Calu3 (cell line): ENCODE data around the gene RPIA. TPM values are rescaled to one million over a fixed set of nuclear protein-coding genes. Genes with fewer than 3 reads are reported as not detected.

Source experiments
- BruUV-seq: library from RNA; stranded (reverse); fragments of 400-500 nt; replicated peaks from 2 replicates; lab custom pipeline; 2021; lab: Mats Ljungman, UMichigan
- CTCF ChIA-PET: fragments of 300-600 bp; sonication (Branson Sonifier 250); formaldehyde crosslinking; loops from one replicate; lab custom pipeline; 2022; ENCODE audit warnings: antibody characterized with exemption; lab: Charles Lee
- DNase-seq: peaks from one replicate; pipeline ENCODE4 v3.0.0; 2022
- H3K27ac Mint-ChIP-seq: one replicate; pipeline ENCODE4 v1.8.0; 2022; ENCODE audit warnings: mixed read lengths; ENCODE audit not compliant: unreplicated experiment
- H3K27me3 Mint-ChIP-seq: one replicate; pipeline ENCODE4 v1.8.0; 2022; ENCODE audit warnings: mixed read lengths; ENCODE audit not compliant: unreplicated experiment
- H3K36me3 Mint-ChIP-seq: one replicate; pipeline ENCODE4 v1.8.0; 2022; ENCODE audit warnings: mild to moderate bottlenecking, moderate library complexity, mixed read lengths; ENCODE audit not compliant: insufficient read depth, unreplicated experiment
- H3K4me1 Mint-ChIP-seq: one replicate; pipeline ENCODE4 v1.8.0; 2022; ENCODE audit warnings: mild to moderate bottlenecking, low read depth, mixed read lengths; ENCODE audit not compliant: unreplicated experiment
- H3K4me3 Mint-ChIP-seq: one replicate; pipeline ENCODE4 v1.8.0; 2022; ENCODE audit warnings: mild to moderate bottlenecking, low read depth, moderate library complexity, mixed read lengths; ENCODE audit not compliant: unreplicated experiment
- H3K9me3 Mint-ChIP-seq: one replicate; pipeline ENCODE4 v1.8.0; 2022; ENCODE audit warnings: low read depth, mixed read lengths; ENCODE audit not compliant: unreplicated experiment
- intact Hi-C: fragments of 100-400 bp; cut with micrococcal nuclease; formaldehyde crosslinking; loops from one replicate; pipeline ENCODE4 v1.10.0; 2022; ENCODE audit not compliant: unreplicated experiment
- total RNA-seq: library from RNA; stranded (reverse); gene quantifications from 2 replicates; pipeline ENCODE4 v1.2.3, GENCODE V29; 2022
- TF ChIP-seq, protein P1 (sequence below): fragments of 200-600 bp; IDR thresholded peaks from one replicate; pipeline ENCODE4 v1.8.0; 2022; ENCODE audit warnings: antibody characterized with exemption; ENCODE audit not compliant: unreplicated experiment

RPIA gene
- total RNA-seq, 1 experiment from 2014 or later: 23.8 TPM

DNA sequence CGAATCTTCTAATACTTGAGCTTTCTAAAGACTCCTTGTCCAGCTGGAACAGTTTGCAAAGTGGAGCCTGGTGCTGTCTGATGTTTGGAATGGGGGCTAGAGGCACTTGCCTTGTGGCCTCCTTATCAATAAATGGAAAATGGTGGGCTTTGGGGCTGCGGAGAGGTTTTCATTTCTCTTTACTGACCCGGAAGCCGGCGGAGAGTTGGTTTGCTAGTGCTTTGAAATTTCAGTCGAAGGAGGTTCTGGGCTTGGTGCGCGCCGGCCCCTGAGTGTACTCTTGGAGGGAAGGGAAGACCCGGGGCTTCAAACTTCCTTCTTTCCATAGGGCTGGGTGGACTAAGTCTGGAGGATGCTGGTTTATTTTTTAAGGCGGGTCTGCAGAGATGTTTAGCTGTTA lies 714 bp downstream of the RPIA start:
- peak overlapping the region; percentile 95 for H3K27ac Mint-ChIP-seq
- peaks cover 4% of the 10 kb centered on the region for H3K9me3 Mint-ChIP-seq
- peaks cover 38% of the 10 kb centered on the region for H3K36me3 Mint-ChIP-seq
- peak overlapping the region; percentile 99 for H3K4me3 Mint-ChIP-seq
- BruUV-seq: no TSS peak
- no peaks in the 10 kb centered on the region for H3K27me3 Mint-ChIP-seq
- peaks cover 52% of the 10 kb centered on the region for H3K4me1 Mint-ChIP-seq
- intact Hi-C loops: no loop called here
- DNase-seq: peak; percentile 3
- TF ChIP-seq, protein P1, sequence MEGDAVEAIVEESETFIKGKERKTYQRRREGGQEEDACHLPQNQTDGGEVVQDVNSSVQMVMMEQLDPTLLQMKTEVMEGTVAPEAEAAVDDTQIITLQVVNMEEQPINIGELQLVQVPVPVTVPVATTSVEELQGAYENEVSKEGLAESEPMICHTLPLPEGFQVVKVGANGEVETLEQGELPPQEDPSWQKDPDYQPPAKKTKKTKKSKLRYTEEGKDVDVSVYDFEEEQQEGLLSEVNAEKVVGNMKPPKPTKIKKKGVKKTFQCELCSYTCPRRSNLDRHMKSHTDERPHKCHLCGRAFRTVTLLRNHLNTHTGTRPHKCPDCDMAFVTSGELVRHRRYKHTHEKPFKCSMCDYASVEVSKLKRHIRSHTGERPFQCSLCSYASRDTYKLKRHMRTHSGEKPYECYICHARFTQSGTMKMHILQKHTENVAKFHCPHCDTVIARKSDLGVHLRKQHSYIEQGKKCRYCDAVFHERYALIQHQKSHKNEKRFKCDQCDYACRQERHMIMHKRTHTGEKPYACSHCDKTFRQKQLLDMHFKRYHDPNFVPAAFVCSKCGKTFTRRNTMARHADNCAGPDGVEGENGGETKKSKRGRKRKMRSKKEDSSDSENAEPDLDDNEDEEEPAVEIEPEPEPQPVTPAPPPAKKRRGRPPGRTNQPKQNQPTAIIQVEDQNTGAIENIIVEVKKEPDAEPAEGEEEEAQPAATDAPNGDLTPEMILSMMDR: no peak
- CTCF ChIA-PET: interaction anchor here (0.8 kb wide), 1 partner anchor 13 kb away, joined by 3 read pairs; no protein-coding TSS in a partner anchor

DNA sequence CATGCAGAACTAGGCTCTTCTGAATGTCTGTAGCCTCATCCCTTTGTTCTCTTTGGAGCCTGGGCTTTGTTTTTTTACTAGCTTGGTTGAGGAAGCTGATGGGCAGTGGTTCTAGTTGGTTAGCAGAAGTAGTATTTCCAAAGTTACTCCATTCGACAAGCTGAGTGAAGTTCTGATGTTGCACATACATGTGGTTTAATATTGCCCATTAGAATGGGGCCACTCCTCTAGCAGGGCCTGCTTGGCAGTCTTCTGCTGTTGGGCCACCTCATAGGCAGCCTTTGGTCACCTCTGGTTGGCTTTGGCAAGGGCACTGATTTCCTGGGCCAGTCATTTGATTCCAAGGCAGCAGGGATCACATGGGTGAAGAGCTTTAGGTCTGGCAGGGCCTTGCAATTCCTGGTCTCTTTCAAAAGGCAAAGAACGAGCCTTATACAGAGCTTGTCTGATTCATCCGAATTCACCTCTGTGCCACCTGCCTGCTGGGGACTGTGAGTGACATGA lies 2.5 kb downstream of the RPIA start:
- peaks cover 4% of the 10 kb centered on the region for H3K9me3 Mint-ChIP-seq
- DNase-seq: no peak
- H3K36me3 Mint-ChIP-seq: peaks cover 44% of the 10 kb centered on the region
- no peaks in the 10 kb centered on the region for H3K27me3 Mint-ChIP-seq
- no TSS peak for BruUV-seq
- H3K4me3 Mint-ChIP-seq: no peak overlapping the region
- CTCF ChIA-PET: no interaction called here
- TF ChIP-seq, protein P1: no peak
- H3K27ac Mint-ChIP-seq: no peak overlapping the region
- intact Hi-C loops: no loop called here
- H3K4me1 Mint-ChIP-seq: peaks cover 69% of the 10 kb centered on the region

DNA sequence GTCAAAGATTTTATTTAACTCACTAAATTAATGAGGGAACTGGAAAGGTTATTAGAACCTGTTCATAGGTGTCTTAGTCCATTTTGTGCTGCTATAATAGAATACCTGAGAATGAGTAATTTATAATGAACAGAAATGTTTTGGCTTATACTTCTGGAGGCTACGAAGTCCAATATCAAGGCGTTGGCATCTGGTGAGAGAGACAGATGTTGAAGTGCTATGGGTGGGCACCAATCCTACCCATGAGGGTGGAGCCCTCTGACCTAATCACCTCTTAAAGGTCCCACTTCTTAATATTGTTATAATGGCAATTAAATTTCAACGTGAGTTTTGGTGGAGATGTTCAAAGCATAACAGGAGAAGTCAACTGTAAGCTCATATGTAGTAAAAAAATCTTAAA lies 5.1 kb downstream of the RPIA start:
- H3K36me3 Mint-ChIP-seq: peaks cover 19% of the 10 kb centered on the region
- no peak for DNase-seq
- BruUV-seq: no TSS peak

DNA sequence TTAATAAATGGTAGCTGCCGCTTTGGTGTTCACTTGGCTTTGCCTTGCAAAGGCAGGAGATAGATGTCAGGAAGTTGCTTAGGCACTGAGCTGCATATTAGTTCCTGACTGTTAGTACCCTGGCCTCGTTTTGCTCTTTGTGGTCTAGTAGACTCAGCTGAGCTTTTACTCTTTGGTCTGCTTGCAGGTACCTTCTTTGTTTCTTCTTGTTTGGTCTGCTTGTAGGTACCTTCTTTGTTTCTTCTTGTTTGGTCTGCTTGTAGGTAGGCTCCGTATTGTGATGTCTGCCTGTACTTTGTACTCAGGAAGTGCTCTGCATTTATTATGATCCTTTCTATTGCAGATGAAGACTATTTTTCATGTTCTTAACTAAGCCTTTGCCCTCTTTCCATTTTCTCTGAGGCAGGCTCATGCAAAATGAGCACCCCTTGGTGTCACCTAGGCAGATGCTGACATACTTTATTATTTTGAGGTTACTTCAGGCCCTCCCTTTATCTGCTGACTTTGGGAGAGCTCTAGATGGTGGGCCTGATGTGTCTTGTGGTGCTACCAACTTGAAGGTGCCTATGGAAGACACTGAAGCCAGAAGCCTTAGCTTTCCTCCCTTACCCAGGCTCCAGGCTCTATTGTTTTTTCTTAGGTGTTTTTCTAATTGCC lies 6.0 kb downstream of the RPIA start:
- no peak overlapping the region for H3K4me3 Mint-ChIP-seq
- H3K27ac Mint-ChIP-seq: peak overlapping the region; percentile 60
- intact Hi-C loops: no loop called here
- no TSS peak for BruUV-seq
- H3K27me3 Mint-ChIP-seq: no peaks in the 10 kb centered on the region
- H3K9me3 Mint-ChIP-seq: no peaks in the 10 kb centered on the region
- H3K36me3 Mint-ChIP-seq: peaks cover 10% of the 10 kb centered on the region
- TF ChIP-seq, protein P1: no peak
- peaks cover 52% of the 10 kb centered on the region for H3K4me1 Mint-ChIP-seq
- CTCF ChIA-PET: no interaction called here
- DNase-seq: no peak

More for the DNA sequence above, 5.1 kb downstream of the RPIA start:
- Mint-ChIP-seq H3K27me3 (no peaks in the 10 kb centered on the region), H3K27ac (no peak overlapping the region), H3K9me3 (no peaks in the 10 kb centered on the region), H3K4me3 (no peak overlapping the region), H3K4me1 (peaks cover 55% of the 10 kb centered on the region)
- TF ChIP-seq, protein P1: no peak
- intact Hi-C loops: no loop called here
- CTCF ChIA-PET: no interaction called here
